NCI-H2196 (cell line): ENCODE results near the gene SPIC.
"Not testable (repeated sequence)": the region's sequence is repeated elsewhere in the genome, so short reads cannot be mapped to it uniquely, and the experiment has no call there.

Experiments used
- DNase-seq: peaks from one replicate; lab custom pipeline; 2025; ENCODE audit not compliant: unreplicated experiment; lab: John Stamatoyannopoulos, UW

SPIC gene

DNA sequence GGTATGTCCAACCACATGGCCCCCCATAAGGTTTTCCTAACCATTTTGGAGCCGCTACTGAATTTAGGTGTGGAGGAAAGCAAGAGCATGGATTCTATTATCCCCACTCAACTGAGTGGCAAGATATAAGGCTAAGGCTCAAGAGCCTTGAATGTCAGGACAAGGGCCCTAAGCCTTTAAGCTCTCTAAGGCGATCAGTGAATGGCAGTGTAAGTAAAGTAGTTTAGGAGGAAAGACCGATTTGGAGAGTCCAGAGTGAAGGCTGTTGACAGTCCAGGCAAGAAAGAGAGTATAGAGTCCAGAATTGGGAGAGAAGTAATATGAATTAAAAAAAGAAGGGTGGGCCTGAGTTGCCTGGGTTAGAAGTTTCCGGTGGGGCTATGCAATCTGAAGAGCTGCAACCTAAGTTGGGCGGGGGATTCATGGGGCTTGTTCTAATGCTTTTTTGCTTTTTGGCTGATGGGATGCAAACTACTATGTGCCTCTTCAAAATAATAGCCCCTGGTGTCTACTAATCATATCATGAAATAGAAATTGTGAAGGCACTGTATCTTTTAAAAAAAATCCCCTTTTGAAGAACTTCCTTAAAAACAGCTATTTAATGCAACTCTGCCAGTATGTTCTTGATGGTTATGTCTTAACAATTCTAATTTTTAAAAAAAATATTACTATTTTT, at the start of gene SPIC:
Gene SPIC (plus strand): TSS at position 626 of the 676 bp plus-strand sequence. CDS start 1,569 bp downstream, outside the sequence.
- DNase-seq, result no peak

DNA sequence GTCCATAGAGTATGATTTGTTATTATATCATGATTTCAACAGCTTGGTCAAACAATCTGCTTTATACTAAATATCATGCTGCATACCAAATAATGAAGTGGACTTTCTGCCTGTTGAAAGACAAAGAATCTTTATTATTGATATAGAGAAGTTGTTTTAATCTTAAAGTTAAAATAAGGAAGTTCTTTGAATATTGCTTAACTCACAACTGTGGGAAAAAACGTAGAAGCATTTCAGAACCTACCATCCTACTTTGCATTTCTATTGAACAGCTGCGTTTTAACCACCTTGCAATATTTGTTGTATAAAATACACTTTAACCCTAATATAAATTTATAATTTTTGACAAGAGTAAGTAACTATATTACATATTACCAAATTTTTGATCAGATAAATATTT, 44.7 kb upstream of the SPIC start:
- DNase-seq, result no peak

DNA sequence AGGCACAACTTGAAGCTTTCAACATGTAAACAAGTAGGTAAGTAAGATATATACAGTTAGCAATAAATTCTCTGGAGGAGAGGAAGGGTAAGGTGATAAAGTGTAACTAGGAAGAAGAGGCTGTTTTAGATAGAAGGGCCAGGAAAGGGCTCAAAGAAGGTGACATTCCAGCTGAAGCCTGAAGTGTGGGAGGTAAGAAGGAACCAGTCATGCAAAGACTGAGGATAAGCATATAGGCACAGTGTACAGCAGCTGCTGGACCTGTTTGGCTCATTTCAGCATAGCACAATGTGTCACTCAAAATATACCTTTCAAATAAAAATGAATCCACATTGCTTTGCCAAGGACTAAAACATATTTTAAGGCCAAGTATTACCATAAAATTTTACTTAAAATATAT, 39.0 kb upstream of the SPIC start:
- DNase-seq, result no peak

DNA sequence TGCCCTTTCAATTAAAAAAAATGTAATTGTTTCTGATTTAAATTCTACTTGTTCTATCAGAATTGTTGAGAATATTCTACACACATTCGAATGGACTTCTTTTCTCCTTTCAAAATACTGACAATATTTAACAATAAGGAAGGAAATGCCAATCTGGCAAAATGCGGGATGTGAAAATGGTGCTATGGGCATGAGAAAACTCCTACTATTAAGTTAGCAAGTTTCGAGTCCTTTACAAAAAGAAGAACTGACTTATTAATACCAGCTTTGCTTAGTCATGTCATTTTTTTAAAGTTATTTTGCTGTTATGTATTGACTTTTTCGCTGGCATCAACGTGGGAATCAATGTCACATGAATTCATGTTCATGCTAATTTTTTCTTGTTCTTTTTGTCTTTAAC, 35.9 kb upstream of the SPIC start:
- DNase-seq, result no peak

DNA sequence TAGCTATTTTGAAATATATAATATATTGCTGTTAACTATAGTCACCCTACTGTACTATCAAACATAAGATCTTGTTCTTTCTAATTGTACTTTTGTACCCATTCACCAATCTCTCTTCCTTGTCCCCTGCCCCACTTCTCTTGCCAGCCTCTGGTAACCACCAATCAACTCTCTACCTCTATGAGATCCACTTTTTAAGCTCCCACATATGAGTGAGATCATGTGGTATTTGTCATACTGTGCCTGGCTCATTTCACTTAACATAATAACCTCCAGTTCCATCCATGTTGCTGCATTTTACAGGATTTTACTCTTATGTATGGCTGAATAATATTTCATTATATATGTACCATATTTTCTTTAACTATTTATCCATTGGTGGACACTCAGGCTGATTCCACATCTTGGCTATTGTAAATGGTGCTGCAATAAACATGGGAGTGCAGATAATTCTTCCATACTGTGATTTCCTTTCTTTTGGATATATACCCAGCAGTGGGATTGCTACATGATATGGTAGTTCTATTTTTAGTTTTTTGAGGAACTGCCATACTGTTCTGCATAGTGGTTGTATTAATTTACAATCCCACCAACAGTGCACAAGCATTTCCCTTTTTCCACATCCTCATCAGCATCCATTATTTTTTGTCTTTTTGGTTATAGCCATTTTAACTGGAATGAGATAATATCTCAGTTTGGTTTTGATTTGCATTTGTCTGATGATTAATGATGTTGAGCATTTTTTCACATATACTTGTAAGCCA, 33.5 kb upstream of the SPIC start:
- DNase-seq, result no peak

DNA sequence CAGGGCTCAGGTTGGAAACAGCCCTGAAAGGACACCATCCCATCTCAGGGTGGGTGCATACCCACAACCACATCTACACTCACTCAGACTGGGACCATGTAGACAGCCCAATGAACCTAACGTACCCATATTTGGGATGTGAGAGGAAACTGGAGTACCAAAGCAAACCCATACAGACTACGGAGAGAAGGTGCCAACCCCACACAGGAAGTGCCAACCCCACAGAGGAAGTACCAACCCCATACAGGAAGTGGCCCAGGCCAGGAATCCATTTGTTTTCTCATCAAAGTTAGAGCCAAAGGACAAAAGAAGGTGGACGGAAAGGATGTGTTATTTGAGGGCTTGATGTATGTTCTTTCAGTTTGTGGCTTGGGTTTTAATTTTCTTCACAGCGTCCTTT, 19.5 kb upstream of the SPIC start:
- DNase-seq, result no peak

DNA sequence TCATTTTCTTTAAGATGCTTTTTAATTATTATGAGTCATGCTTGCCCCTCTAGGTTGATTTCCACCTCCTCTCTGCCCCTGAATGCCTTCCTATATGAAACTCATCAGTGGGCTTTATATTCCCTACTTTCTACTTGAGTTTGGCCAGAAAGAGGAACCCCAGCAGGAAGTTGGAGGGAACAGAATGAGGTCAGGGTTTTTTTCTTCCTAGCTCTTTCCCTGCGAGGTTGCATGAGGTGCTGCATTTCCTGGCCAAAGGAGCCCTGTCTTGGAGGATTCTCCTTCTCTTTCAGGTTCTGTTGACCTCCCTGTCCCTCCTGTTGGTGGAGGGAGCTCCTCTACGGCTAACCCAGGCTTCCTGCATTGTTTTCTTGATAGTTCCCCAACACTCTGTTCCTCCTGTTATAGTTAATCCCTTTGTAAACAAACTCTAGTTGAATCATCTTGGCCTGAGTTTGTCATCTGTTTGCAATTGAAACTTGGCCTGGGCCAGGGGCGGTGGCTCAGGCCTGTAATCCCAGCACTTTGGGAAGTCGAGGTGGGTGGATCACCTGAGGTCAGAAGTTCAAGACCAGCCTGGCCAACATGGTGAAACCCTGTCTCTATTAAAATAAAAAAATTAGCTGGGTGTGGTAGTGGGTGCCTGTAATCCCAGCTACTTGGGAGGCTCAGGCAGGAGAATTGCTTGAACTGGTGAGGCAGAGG, 15.3 kb upstream of the SPIC start:
- peak; percentile 35 for DNase-seq

DNA sequence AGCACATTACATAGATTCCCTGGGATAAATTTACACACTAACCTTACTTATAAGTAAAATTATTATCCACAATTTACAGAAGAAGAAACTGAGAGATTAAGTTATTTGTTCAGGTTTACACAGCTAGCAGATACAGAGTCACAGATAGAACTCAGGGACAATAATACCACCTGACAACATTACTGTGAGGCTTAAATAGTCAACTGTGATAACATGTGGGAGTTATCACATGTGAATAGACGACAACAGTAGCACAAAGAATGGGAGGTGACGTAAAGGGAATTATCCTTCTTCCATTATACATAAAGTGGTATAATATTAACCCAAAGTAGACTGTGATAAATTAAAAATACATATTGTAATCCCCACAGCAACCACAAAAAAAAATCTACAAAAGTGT, 6.2 kb upstream of the SPIC start:
- DNase-seq, result no peak

DNA sequence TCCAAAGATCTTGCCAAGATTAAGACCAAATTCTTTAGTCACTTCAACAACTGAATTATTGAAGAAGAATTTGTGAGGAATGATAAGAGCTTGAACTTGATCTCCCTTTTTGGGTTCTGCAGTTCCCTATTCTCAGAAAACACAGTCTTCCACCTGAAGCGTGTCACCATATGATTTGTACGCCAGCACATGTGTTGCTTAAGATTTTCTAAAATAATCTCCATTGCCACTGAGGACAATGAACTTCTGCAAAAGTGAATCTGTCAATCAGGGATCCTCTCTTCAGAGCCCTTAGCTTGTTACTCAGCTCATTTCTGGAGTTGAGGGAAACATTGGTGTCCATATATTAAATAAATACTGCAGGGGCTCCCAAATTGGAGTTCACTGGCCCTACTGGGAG, 4.2 kb upstream of the SPIC start:
- DNase-seq, result no peak

DNA sequence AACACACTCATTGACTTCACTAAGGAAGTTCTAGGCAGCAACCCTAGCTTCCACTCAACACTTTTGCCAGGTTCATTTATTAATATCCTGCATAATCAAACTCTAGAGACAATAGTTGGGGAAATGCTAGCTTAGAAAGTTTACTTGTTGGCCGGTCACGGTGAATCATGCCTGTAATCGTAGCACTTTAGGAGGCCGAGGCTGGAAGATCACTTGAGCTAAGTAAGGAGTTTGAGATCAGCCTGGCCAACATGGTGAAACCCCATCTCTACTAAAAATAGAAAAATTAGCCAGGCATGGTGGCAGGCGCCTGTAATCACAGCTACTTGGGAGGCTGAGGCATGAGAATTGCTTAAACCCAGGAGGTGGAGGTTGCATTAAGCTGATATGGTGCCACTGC, 3.3 kb upstream of the SPIC start:
- DNase-seq, result not testable (repeated sequence)

DNA sequence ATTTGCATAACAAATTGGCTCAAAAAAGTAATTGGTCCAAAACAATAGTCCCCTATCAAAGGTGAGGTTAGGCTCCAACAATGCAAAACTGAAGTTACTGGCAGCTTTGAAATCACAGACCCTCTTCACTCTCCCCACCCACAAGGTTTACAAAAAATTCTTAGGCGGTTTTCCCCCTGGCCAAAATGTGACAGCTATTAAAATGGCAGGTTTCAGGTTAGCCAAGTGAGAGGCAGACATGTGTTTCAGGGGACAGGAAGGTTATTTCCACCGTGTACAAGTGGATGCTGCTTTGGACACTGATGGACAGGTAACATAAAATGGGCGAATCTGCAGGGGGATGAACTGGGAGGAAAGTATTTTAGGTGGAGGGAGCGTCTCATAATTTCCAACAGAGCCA, 888 bp upstream of the SPIC start:
- DNase-seq, result no peak

DNA sequence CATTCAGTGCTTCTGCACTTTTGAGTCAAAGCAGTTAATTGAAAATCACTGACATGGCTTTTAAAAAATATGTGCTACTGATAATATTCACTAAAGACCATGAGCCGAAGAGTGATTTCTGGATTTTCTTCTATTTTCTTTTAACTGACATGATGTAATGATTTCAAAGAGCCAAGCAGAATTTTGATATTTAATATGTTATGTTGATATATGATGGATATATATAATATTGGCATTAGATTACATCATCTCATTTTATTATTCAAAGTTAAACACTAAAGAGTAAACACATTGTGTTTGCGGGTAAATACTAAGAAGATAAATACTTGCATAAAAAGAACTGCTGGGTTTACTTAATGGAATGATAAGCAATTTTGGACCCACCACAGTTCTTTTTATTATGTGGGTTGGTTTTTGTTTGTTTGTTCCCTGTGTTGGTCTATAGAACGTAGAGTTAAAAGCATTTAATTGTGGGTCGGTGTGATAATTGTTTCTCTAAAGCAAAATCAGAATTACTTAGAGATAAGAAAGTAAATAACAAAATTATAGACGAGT, 692 bp downstream of the SPIC start:
- no peak for DNase-seq

DNA sequence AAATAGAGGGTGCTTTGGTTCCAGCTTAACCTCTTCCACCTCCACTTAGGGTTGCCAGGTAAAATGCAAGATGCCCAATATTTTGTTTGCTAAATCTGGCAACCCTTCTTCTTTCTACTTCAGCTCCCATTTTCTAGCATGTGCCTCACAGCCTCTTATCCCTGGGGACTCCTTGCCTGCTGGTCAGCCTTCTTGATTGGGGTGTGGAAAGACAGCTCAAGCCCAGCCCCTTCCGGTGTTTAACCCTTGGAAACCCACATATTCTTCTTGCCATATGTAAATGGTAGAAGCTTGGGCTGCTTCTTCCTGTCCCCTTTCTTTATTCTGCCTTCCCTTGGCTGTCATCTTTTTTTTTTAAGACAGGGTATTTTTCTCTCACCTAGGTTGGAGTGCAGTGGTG, 5.7 kb downstream of the SPIC start:
- no peak for DNase-seq

DNA sequence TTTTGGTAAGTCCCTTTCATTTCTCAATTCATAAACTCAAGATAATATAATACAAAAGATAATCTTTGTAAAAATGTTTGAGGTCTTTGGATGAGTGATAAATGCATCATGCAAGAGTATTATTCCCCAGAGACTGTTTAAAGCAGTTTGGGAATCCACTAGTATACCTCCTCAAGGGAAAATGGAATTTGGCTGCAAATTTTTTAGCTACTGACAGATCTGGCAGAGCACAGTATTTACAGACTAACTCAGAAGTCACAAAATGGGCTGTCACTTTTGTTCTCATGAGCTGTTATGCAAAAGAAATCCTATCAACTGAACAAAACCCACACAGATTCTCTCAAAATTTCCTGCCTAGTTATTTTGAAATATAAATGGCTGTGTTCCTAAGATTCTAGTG, 9.9 kb downstream of the SPIC start:
- DNase-seq, result no peak

DNA sequence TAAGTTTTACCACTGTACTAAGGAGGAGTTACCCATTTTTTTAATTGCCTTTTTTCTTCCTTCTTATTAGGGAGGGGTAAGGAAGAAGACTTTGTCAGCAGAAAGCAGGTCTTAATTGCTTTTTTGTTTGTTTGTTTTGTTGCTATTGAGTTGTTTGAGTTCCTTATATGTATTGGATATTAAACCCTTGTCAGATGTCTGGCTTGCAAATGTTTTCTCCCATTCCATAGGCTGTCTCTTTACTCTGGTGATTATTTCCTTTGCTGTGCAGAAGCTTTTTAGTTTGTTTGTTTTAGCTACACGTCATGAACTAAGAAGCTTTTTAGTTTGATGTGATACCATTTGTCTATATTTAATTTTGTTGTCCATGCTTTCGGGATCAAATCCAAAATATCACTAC, 13.3 kb downstream of the SPIC start:
- DNase-seq, result no peak

DNA sequence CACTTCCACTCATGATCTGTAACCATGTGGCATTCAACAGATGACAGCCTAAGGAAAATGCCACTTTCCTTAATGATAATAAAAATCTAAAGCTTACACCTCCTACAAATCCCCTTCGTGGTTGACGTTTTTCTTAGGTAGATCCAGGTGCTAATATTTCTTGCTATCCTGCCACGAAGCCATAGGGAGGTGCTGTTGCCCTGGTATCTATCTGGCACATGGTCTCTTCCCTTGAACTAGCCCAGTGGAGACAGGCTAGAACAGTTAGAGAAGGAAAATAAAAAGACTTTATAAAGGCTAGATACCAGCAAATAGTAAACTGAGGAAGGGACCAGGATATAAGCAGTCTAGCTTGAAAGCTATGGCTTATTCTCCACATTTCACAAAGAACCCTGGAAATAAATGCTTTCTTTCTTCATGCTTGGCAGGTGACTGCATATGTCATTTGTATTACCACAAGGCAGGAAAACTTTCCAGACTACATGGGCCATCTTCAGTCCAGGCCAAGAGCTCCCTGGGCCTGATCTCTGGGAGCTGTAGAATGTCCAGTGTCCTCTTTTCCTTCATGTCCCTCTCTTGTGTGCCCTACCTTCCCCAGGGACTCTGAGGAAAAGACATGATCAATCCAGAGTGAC, 15.3 kb downstream of the SPIC start:
- peak; percentile 36 for DNase-seq

DNA sequence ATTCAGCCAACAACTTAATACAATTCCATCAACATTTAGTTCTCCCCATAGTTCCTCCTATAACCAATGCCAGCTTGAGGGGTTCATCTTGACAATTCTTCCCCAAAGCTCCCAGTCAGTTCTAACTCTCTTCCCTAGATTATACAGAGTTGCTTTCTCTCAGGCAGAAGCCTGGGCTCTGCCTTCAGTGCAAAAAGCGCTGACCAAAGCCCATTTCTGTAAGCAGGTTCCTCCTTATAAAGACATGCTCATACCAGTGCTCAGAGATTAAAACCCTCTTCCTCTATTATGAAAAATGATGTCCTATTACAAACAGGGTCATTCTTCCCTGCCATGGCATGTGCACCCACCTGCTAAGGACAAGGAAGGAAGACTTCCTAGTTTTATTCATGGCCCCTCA, 16.2 kb downstream of the SPIC start:
- DNase-seq, result no peak

DNA sequence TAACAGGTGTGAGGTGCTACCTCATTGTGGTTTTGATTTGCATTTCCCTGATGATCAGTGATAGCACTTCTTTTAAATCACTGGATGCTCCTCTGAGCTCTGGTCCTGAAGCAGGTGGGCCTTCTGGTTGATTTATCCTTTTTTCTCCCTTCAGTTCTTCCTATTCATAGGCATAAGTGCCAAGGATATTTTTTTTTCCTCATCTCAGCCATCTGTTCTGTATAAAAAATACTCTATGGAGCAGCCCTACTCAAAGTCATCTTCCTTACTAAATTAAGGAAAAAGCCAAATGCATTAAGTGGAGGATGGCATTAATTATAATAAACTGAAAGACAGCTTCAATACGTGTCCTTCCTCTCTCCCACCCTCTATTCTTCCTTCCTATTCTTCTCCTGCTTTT, 18.4 kb downstream of the SPIC start:
- DNase-seq, result no peak

DNA sequence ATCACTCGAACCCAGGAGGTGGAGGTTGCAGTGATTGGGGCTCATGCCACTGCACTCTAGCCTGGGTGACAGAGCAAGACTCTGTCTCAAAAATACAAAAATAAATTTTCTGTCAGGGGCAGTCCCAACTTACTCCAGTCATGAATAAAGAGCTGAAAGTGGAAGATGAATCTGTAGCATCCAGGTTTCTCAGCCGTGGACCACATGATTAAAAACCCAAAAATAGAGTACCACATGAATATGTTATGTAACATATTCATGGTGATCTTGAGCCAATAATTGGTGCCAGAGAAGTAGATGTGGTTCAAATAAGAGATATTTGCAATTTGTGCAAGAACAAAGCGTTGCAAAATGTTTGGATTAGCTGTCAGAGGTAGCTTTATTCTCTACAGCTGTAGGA, 23.1 kb downstream of the SPIC start:
- DNase-seq, result no peak

DNA sequence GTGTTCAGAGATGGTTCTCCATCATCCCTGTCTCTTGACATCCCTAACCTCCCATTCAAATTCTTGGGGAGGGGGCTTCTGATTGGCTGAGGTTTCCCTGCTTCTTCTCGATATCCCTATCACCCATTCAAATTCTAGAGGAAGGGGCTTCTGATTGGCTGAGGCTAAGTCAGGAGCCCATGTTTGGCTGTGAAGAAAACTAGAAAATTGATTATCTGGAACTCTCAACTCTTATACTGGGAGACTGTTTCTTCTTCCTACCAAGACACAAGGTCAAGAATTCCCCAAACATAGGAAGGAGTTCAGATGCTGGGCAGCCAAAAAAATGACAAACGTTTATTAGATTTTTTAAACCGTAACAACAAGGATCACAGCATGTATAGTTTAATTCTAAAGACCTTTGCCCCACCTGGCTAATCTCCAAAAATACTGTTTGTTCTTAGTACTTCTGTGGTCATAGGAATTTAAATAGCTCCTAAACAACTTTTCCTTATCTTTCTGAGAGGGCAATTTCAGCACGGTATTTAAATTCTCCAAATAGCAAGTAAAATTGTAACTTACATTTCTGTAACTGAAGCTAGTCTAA, 26.4 kb downstream of the SPIC start:
- DNase-seq, result peak; percentile 18

DNA sequence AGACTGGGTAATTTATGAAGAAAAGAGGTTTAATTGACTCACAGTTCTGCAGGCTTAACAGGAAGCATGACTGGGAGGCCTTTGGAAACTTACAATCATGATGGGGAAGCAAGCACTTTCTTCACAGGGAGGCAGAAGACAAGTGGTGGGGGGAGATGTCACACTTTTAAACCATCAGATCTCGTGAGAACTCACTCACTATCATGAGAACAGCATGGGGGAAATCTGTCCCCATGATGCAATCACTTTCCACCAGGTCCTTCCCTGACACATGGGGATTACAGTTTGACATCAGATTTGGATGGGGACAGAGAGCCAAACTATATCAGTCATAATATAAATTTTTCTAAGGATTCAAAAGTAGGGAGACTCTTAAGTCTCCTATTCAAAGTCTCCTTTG, 46.0 kb downstream of the SPIC start:
- no peak for DNase-seq
